MM.1S (cell line): ENCODE data around the gene EXOSC10.

Experiments used
- CTCF ChIP-seq: fragments of 300-600 bp; sonication (generic); IDR thresholded peaks from 2 replicates; pipeline ENCODE4 v1.5.1; 2016; ENCODE audit warnings: antibody characterized with exemption, low read length, mixed read lengths
- EZH2 ChIP-seq: fragments of 300-600 bp; sonication (generic); optimal IDR thresholded peaks from 2 replicates; pipeline ENCODE3; 2017; ENCODE audit warnings: low read depth, mild to moderate bottlenecking, antibody characterized with exemption, low read length, mixed read lengths
- EZH2phosphoT487 ChIP-seq: fragments of 300-600 bp; sonication (generic); IDR thresholded peaks from 2 replicates; pipeline ENCODE4 v1.6.1; 2018; ENCODE audit warnings: antibody characterized with exemption, low read length

- TF ChIP-seq EZH2: no peak
- TF ChIP-seq CTCF: no peak
- no peak for TF ChIP-seq EZH2phosphoT487
Measured at GRCh38 chr1:11067716-11068599, 31.7 kb downstream of the EXOSC10 start.
